Skin of body (tissue), 2 donors: ENCODE results near the gene ASRGL1. TPM values are rescaled to one million over a fixed set of nuclear protein-coding genes. Genes with fewer than 3 reads are reported as not detected.
A peak's percentile ranks its signal among the peaks of the same experiment; 100 is the strongest.

Experiments
- DNase-seq: peaks from one replicate; lab custom pipeline; 2025; lab: John Stamatoyannopoulos, UW
- total RNA-seq: library from RNA; depleted of rRNA; stranded (reverse); fragments of >200 nt; gene quantifications from one replicate; pipeline ENCODE4 v1.2.3, GENCODE V29; 2014

Gene ASRGL1
- total RNA-seq, 1 donor from 2014 or later: 1.5 TPM

DNA sequence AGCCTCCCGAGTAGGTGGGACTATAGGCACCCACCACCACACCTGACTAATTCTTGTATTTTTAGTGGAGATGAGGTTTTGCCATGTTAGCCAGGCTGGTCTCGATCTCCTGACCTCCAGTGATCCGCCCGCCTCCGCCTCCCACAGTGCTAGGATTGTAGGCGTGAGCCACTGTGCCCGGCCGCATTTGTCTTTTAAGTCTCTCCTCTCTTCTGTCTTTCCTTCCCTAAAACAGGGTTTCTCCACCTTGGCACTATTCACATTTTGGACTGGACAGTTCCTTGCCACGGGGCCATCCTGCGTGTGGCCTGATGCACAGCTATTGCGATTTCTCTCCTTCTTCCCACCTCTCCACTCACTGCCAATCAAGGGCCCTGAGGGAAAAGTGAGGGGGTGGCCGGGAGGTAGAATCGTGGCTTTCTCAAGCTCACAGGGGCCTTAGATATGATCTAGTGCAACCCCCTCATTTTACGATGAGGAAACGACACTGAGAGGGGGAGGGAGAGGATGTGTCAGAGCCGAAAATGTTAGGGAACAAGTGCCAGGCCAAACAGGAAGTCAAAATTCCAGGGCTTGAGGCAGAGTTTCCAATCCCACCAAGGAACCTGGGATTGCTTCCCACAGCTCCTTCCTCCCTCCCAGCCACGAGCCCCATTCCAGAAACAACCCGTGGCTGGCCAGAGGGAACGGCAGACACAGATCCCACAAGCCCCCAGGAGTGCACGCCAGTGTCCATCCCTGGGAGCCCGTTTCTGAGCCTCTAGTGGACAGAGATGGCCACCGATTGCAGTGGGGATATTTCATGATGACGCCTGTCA is 102.7 kb downstream of the ASRGL1 start:
- peak; percentile 79 for DNase-seq

Other genes with a start within 250 kb of the ASRGL1 start
- 11.1 TPM for gene INCENP, start 213.4 kb upstream of the ASRGL1 start, total RNA-seq
- not detected for gene SCGB1D1, start 147.2 kb upstream of the ASRGL1 start, total RNA-seq
- not detected for gene SCGB2A1, start 128.8 kb upstream of the ASRGL1 start, total RNA-seq
- not detected for gene SCGB1D2, start 95.2 kb upstream of the ASRGL1 start, total RNA-seq
- gene SCGB2A2, start 67.3 kb upstream of the ASRGL1 start, total RNA-seq: 1.2 TPM
- gene SCGB1D4, start 38.4 kb upstream of the ASRGL1 start, total RNA-seq: not detected
- not detected for gene SCGB1A1, start 81.6 kb downstream of the ASRGL1 start, total RNA-seq
- gene AHNAK, start 209.4 kb downstream of the ASRGL1 start, total RNA-seq: 567 TPM
- 1,310 TPM for gene EEF1G, start 236.4 kb downstream of the ASRGL1 start, total RNA-seq